ENCODE results near the gene CCL14.
A peak's percentile ranks its signal among the peaks of the same experiment; 100 is the strongest.
"Not testable (repeated sequence)": the region's sequence is repeated elsewhere in the genome, so short reads cannot be mapped to it uniquely, and the experiment has no call there.

CCL14 gene

DNA sequence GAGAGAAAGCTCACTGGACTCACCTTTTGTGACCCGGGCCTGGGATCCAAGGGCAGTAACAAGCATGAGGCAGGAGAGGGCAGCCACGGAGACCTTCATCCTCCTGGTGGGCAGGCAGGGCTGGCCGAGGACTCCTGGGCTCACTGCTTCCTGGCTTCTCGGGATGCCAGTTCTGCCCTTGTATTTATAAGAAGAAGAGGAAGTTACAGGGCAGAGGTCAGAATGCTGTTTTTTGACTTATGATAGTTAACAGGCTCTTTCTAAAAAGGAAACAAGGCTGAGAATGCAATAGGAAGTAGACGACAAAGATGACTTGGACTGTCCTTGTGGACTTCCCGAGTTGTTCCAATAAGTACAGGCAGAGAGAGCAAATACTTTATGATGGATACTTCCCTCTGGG, 31.3 kb upstream of the CCL14 start, which contains the start of gene CCL23:
TSS of gene CCL23 (minus strand) at position 174 of the 400 bp plus-strand sequence. CDS start at position 99, 75 bp downstream.
- DNase-seq (ENCODE audit: low read depth): no peak
- TF ChIP-seq, protein P1, sequence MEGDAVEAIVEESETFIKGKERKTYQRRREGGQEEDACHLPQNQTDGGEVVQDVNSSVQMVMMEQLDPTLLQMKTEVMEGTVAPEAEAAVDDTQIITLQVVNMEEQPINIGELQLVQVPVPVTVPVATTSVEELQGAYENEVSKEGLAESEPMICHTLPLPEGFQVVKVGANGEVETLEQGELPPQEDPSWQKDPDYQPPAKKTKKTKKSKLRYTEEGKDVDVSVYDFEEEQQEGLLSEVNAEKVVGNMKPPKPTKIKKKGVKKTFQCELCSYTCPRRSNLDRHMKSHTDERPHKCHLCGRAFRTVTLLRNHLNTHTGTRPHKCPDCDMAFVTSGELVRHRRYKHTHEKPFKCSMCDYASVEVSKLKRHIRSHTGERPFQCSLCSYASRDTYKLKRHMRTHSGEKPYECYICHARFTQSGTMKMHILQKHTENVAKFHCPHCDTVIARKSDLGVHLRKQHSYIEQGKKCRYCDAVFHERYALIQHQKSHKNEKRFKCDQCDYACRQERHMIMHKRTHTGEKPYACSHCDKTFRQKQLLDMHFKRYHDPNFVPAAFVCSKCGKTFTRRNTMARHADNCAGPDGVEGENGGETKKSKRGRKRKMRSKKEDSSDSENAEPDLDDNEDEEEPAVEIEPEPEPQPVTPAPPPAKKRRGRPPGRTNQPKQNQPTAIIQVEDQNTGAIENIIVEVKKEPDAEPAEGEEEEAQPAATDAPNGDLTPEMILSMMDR (IDR thresholded peaks at IDR 0.05; ENCODE audit: low read depth, low read length, missing control alignments): no peak
- no peak within 1 kb of the TSS for H3K4me3 ChIP-seq (ENCODE audit: low read depth, low read length)

DNA sequence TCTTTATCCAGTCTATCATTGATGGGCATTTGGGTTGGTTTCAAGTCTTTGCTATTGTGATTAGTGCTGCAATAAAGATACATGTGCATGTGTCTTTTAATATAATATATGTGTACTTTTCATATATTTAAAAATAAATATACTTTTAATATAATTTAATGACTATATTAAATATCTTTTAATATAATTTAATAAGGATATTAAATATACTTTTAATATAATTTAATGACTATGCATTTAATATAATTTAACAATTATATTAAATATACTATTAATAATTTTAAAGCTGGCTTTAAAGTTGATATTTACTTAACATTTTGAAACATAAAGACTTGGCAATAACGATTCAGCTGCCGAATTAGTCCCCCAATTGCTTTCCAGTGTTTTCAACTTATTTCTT, 30.0 kb upstream of the CCL14 start:
- DNase-seq (ENCODE audit: low read depth): no peak
- H3K4me3 ChIP-seq (ENCODE audit: low read depth, low read length): no peak overlapping the region
- TF ChIP-seq, protein P1 (IDR thresholded peaks at IDR 0.05; ENCODE audit: low read depth, low read length, missing control alignments): no peak

DNA sequence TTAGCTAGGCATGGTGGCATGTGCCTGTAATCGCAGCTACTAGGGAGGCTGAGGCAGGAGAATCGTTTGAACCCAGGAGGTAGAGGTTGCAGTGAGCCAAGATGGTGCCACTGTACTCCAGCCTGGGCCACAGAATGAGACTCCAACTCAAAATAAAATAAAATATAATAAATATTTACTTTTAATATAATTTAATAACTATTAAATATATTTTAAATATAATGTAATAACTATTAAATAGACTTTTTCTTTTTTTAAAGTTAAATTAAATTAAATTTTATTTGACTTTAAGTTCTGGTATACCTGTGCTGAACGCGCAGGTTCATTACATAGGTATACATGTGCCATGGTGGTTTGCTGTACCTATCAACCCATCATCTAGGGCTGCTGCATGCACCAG, 29.4 kb upstream of the CCL14 start:
- not testable (repeated sequence) for DNase-seq (ENCODE audit: low read depth); H3K4me3 ChIP-seq (ENCODE audit: low read depth, low read length)

DNA sequence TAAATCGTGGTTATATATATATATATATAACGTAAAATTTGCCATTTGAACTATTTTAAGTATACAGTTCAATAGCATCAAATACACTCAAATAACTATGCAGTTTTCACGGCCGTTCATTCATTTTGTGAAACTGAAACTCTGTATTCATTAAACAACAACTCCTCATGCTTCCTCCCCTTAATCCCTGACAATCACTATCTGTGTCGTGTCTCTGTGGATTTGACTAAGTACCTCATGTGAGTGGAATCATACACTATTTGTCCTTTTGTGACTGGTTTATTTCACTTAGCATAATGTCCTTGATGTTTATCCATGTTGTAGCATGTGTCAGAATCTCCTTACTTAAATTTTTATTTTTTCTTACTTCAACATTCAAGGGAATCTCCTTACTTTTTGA, 28.4 kb upstream of the CCL14 start:
- TF ChIP-seq, protein P1 (IDR thresholded peaks at IDR 0.05; ENCODE audit: low read depth, low read length, missing control alignments): no peak
- DNase-seq (ENCODE audit: low read depth): no peak
- H3K4me3 ChIP-seq (ENCODE audit: low read depth, low read length): no peak overlapping the region

DNA sequence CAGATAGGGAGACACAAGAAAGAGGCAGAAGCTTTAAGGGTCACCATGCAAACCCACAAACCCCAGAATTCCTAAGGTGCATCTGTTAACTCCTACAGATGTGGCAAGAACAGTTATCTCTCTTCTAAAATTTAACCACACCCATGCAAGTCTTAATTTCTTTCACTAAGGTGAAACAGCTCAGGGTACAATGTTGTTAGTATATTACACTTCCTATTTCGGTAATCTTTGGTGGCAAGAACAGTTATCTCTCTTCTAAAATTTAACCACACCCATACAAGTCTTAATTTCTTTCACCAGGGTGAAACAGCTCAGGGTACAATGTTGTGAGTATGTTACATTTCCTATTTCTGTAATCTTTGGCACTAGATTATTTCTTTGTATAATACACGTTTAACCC, 24.7 kb upstream of the CCL14 start:
- no peak overlapping the region for H3K4me3 ChIP-seq (ENCODE audit: low read depth, low read length)
- TF ChIP-seq, protein P1 (IDR thresholded peaks at IDR 0.05; ENCODE audit: low read depth, low read length, missing control alignments): no peak
- no peak for DNase-seq (ENCODE audit: low read depth)

DNA sequence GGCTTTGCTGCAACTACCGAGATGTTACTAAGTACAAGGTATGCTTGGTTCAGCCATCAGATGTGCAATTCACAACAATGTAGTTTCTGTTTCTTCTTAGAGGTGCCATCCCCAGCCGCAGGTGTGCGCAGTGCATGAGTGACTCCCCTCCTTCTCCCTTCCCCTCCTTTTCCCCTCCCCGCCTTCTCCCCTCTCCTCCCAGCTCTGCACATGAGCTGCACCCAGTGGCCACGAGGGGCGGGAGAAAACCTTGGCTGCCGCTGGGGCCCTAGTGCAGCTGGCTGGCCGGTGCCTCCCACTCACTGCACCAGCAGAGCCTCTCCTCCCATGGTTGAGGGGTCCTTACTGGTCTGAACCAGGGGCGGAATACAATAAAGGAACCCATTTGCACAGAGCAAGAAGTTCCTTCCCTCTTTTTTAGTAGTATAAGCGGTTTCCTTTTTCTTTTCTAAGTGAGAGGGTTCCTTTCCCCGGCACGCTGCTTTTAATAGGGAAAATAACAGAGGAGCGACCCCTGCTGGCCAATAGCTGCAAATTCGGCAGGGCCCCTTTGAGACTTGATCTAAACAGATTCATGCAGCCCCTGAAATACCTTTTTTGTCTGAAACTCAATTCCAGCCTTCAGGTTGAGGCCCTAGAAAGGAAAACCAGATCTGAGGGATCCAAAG, 22.6 kb upstream of the CCL14 start:
- H3K4me3 ChIP-seq (ENCODE audit: low read depth, low read length): no peak overlapping the region
- TF ChIP-seq, protein P1 (IDR thresholded peaks at IDR 0.05; ENCODE audit: low read depth, low read length, missing control alignments): peak; percentile 61
- no peak for DNase-seq (ENCODE audit: low read depth)

DNA sequence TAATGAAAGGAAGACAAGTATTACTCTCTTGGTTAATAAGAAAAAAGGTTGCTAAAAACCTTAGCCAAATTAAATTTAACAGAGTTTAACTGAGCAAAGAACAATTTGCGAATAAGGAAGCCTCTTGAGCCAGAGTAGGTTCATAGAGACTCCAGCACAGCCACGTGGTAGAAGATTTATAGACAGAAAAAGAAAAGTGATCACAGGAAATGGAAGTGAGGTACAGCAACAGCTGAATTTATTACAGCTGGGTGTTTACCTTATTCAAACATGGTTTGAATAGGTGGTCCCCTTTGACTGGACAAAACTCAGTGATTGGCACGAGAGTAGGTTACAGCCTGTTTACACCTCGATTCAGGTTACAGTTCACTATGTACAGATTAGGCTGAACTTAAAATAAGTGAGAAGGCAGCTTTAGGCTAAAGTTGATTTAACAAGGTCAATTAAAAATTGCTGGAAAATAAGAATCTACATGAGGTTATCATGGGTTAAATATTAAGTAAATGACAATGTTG, 18.1 kb upstream of the CCL14 start:
- DNase-seq (ENCODE audit: low read depth): no peak
- TF ChIP-seq, protein P1 (IDR thresholded peaks at IDR 0.05; ENCODE audit: low read depth, low read length, missing control alignments): no peak

More for the DNA sequence above, 18.1 kb upstream of the CCL14 start:
- no peak overlapping the region for H3K4me3 ChIP-seq (ENCODE audit: low read depth, low read length)

Data from GM12864 (cell line).